Panc1 (cell line): ENCODE data around the gene ISYNA1. TPM values are rescaled to one million over a fixed set of nuclear protein-coding genes. Genes with fewer than 3 reads are reported as not detected.

ENCODE experiments used
- ATAC-seq: fragments of 200-7000 bp; cut with Tn5 transposase; 2 replicates; pipeline ENCODE4 v1.9.1; 2020; ENCODE audit warnings: mild to moderate bottlenecking, moderate library complexity
- BruUV-seq: library from RNA; stranded (reverse); fragments of 400-500 nt; replicated peaks from 2 replicates; lab custom pipeline; 2021; lab: Mats Ljungman, UMichigan
- CTCF ChIA-PET: fragments of 300-600 bp; sonication (Branson Sonifier 250); formaldehyde crosslinking; loops from one replicate; lab custom pipeline; 2022; ENCODE audit warnings: antibody characterized with exemption; lab: Charles Lee
- POLR2A ChIA-PET: fragments of 300-600 bp; sonication (Branson Sonifier 250); formaldehyde crosslinking; loops from one replicate; lab custom pipeline; 2022; ENCODE audit warnings: antibody characterized with exemption; lab: Charles Lee
- DNase-seq: peaks from one replicate; pipeline ENCODE4 v3.0.0-alpha.2; 2010; ENCODE audit warnings: low read depth, low spot score
- H3K27ac ChIP-seq: 2 replicates; pipeline ENCODE4 v1.5.1; 2011; ENCODE audit warnings: mild to moderate bottlenecking, low read length, inconsistent platforms
- H3K27me3 ChIP-seq: fragments of 200-500 bp; sonication (Bioruptor generic); 2 replicates; pipeline ENCODE4 v1.6.0; 2014; ENCODE audit warnings: low read length, inconsistent platforms; ENCODE audit not compliant: control insufficient read depth, insufficient read depth
- H3K36me3 ChIP-seq: fragments of 200-500 bp; sonication (Bioruptor generic); 2 replicates; pipeline ENCODE4 v1.5.1; 2014; ENCODE audit warnings: inconsistent platforms, mild to moderate bottlenecking, low read length, moderate library complexity; ENCODE audit not compliant: control insufficient read depth, insufficient read depth
- H3K4me1 ChIP-seq: 2 replicates; pipeline ENCODE4 v1.5.1; 2011; ENCODE audit warnings: inconsistent platforms, mild to moderate bottlenecking, low read length, moderate library complexity; ENCODE audit not compliant: control insufficient read depth, insufficient read depth
- H3K4me3 ChIP-seq, 2 experiments: 2 replicates each; pipeline ENCODE4 v1.5.1; 2011 to 2012; ENCODE audit warnings: low read depth in 2 of 2, low read length in 2 of 2, mild to moderate bottlenecking in 2 of 2, inconsistent platforms in 1 of 2, moderate library complexity in 1 of 2
- H3K9me3 ChIP-seq: fragments of 200-500 bp; sonication (Bioruptor generic); 2 replicates; pipeline ENCODE4 v1.5.1; 2014; ENCODE audit warnings: low read depth, mild to moderate bottlenecking, inconsistent platforms, low read length, moderate library complexity; ENCODE audit not compliant: control insufficient read depth, insufficient read depth
- POLR2AphosphoS5 ChIP-seq: IDR thresholded peaks from 2 replicates; pipeline ENCODE4 v1.6.1; 2012; ENCODE audit warnings: mild to moderate bottlenecking, low read depth, low read length, moderate library complexity
- SIN3A ChIP-seq: IDR thresholded peaks from 2 replicates; pipeline ENCODE4 v1.6.1; 2012; ENCODE audit warnings: low read depth, mild to moderate bottlenecking, low read length, moderate library complexity, borderline replicate concordance; ENCODE audit not compliant: insufficient read depth
- TCF7L2 ChIP-seq: IDR thresholded peaks from 2 replicates; pipeline ENCODE4 v1.6.1; 2011; ENCODE audit warnings: mild to moderate bottlenecking, low read depth, low read length, inconsistent platforms
- in situ Hi-C: cut with HindIII; loops from 2 replicates; pipeline ENCODE4 v1.10.0; 2016; ENCODE audit warnings: low sequenced_read_pairs, low pct_unique_long_range_greater_than_20kb
- intact Hi-C: fragments of 100-400 bp; cut with micrococcal nuclease; formaldehyde crosslinking; loops from one replicate; pipeline ENCODE4 v1.10.0; 2022; ENCODE audit not compliant: unreplicated experiment
- total RNA-seq: library from RNA; stranded (reverse); gene quantifications from one replicate; pipeline ENCODE4 v1.2.1, GENCODE V29; 2021; ENCODE audit not compliant: unreplicated experiment
- TF ChIP-seq, protein P1 (sequence below): fragments of 450-650 bp; IDR thresholded peaks from 2 replicates; pipeline ENCODE4 v1.5.1; 2017; ENCODE audit warnings: mild to moderate bottlenecking
- TF ChIP-seq, protein P2 (sequence below), 2 experiments: IDR thresholded peaks; 2 replicates each; pipeline ENCODE4 v1.6.1; 2011 to 2012; ENCODE audit warnings: low read depth in 2 of 2, control low read depth in 1 of 2, low read length in 1 of 2, mild to moderate bottlenecking in 1 of 2, moderate library complexity in 1 of 2; ENCODE audit not compliant: insufficient read depth in 1 of 2

The ISYNA1 gene
- total RNA-seq, 1 experiment from 2014 or later: 351 TPM

DNA sequence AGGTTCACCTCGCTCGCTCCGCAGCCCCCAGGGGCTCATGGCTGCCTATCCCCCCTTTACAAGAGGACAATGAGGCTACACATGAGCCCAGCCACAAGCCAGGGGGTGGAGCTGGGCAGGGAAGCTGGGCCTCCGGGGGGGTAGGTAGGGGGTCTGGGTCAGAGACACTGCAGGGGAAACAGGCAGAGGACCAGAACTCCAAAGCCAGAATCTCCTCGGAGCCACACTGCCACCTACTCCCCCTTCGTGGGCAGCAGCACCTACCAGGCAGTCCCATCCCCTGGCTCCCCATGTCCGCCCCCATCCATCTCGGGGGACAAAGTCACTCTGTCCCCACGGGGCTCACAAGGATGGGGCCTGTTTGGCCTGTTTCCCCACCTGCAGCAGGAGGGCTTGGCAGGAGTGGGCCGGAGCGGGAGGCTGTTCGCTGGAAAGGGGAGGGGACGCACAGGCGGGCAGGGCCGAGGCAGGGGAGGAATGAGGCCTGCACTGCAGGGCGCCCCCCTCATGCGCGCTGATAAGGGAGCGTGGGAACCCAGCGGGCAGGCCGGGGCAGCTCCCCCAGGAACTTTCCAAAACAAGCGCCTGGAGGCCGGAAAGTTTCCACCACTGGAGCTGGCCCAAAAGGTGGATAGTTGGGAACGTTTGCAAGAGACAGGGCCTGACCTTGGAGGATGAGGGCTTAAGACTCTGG lies 545 bp upstream of the ISYNA1 start:
- Histone ChIP-seq H3K9me3 (no peaks in the 10 kb centered on the region), H3K36me3 (no peaks in the 10 kb centered on the region), H3K4me3 (peak overlapping the region; percentile 42 to 65), H3K27me3 (no peaks in the 10 kb centered on the region), H3K4me1 (peaks cover 38% of the 10 kb centered on the region), H3K27ac (peak overlapping the region; percentile 88)
- ATAC-seq (peak; percentile 15), DNase-seq (no peak)
- CTCF ChIA-PET: no interaction called here
- POLR2A ChIA-PET: no interaction called here
- TF ChIP-seq, protein P1, sequence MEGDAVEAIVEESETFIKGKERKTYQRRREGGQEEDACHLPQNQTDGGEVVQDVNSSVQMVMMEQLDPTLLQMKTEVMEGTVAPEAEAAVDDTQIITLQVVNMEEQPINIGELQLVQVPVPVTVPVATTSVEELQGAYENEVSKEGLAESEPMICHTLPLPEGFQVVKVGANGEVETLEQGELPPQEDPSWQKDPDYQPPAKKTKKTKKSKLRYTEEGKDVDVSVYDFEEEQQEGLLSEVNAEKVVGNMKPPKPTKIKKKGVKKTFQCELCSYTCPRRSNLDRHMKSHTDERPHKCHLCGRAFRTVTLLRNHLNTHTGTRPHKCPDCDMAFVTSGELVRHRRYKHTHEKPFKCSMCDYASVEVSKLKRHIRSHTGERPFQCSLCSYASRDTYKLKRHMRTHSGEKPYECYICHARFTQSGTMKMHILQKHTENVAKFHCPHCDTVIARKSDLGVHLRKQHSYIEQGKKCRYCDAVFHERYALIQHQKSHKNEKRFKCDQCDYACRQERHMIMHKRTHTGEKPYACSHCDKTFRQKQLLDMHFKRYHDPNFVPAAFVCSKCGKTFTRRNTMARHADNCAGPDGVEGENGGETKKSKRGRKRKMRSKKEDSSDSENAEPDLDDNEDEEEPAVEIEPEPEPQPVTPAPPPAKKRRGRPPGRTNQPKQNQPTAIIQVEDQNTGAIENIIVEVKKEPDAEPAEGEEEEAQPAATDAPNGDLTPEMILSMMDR: no peak; the same call in 1 of the 2 replicates
- TF ChIP-seq POLR2AphosphoS5: no peak; the same call in 1 of the 2 replicates
- no peak for TF ChIP-seq SIN3A
- TF ChIP-seq TCF7L2: no peak
- TF ChIP-seq, protein P2, sequence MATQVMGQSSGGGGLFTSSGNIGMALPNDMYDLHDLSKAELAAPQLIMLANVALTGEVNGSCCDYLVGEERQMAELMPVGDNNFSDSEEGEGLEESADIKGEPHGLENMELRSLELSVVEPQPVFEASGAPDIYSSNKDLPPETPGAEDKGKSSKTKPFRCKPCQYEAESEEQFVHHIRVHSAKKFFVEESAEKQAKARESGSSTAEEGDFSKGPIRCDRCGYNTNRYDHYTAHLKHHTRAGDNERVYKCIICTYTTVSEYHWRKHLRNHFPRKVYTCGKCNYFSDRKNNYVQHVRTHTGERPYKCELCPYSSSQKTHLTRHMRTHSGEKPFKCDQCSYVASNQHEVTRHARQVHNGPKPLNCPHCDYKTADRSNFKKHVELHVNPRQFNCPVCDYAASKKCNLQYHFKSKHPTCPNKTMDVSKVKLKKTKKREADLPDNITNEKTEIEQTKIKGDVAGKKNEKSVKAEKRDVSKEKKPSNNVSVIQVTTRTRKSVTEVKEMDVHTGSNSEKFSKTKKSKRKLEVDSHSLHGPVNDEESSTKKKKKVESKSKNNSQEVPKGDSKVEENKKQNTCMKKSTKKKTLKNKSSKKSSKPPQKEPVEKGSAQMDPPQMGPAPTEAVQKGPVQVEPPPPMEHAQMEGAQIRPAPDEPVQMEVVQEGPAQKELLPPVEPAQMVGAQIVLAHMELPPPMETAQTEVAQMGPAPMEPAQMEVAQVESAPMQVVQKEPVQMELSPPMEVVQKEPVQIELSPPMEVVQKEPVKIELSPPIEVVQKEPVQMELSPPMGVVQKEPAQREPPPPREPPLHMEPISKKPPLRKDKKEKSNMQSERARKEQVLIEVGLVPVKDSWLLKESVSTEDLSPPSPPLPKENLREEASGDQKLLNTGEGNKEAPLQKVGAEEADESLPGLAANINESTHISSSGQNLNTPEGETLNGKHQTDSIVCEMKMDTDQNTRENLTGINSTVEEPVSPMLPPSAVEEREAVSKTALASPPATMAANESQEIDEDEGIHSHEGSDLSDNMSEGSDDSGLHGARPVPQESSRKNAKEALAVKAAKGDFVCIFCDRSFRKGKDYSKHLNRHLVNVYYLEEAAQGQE (IDR thresholded peaks at IDR 0.05; ENCODE audit: insufficient read depth in 1 of 2, low read depth in 2 of 2, low read length in 1 of 2): no peak
- intact Hi-C loops: no loop called here
- in situ Hi-C loops: no loop called here
- BruUV-seq: no TSS peak

DNA sequence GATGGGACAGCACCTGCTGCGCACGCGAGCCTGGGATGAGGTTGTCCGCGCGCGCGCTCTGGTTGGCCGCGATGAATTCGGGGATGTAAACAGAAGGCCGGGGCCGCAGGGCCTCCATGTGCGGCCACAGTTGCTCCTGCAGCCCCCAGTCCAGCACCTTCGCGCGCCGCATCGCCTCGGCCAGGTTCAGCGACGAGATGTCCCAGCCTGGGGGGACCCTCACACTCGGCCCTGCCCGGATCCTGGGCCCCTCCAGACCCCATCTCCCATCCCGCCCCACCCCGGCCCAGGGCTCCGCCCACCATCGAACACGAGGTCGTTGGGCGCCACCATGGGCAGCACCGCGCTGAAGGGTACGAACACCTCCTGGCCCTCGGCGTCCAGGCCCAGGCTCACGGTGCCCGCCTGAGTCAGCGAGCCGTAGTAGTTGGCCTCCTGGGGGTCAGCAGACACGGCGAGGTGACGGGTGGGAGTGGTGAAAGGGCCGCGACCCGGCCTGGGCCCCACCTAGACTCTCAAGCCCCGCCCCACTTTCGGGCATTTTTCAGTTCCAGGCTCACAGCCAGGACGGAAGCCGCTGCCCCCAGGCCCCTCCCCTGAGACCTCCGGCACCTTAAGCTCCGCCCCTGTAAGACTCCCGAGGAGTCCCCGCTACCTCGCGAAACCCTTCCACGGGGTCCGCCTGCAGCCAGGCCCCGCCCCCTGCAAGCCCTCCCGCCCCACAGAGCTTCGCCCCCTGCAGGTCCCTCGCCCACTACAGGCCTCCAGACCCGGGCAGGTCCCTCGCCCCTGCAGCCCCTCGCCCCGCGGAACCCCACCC lies 1.1 kb downstream of the ISYNA1 start:
- in situ Hi-C loops: no loop called here

More for the DNA sequence above, 1.1 kb downstream of the ISYNA1 start:
- intact Hi-C loops: no loop called here
- Histone ChIP-seq H3K9me3 (no peaks in the 10 kb centered on the region), H3K27ac (peak overlapping the region; percentile 77), H3K27me3 (no peaks in the 10 kb centered on the region), H3K4me3 (peak overlapping the region; percentile 45 to 65), H3K4me1 (peaks cover 45% of the 10 kb centered on the region), H3K36me3 (no peaks in the 10 kb centered on the region)
- ChIA-PET CTCF (interaction anchor here (0.8 kb wide), 1 partner anchor 16 kb away, joined by 3 read pairs; no protein-coding TSS in a partner anchor), POLR2A (no interaction called here)
- peak; percentile 61 for TF ChIP-seq POLR2AphosphoS5
- TF ChIP-seq, protein P1: no peak
- peak; percentile 38; the same call in 1 of the 2 replicates for TF ChIP-seq SIN3A
- TF ChIP-seq, protein P2 (IDR thresholded peaks at IDR 0.05; ENCODE audit: insufficient read depth in 1 of 2, low read depth in 2 of 2, low read length in 1 of 2): no peak
- TF ChIP-seq TCF7L2: no peak
- peak; percentile 35 for ATAC-seq
- no TSS peak for BruUV-seq
- DNase-seq: no peak
